Activated T-cell treated with anti-CD3 and anti-CD28 coated beads, Interleukin-2, amount 50 U/mL, for 4 hours (primary cell): ENCODE data around the gene CAVIN2. TPM values are rescaled to one million over a fixed set of nuclear protein-coding genes. Genes with fewer than 3 reads are reported as not detected.

Experiments used
- ATAC-seq, 2 donors: fragments of 200-7000 bp; cut with Tn5 transposase; one replicate each; pipeline ENCODE4 v1.10.0; 2021
- DNase-seq: peaks from one replicate; pipeline ENCODE4 v3.0.0-alpha.2; 2020
- H3K27me3 Mint-ChIP-seq: one replicate; pipeline ENCODE4 v1.8.0; 2021; ENCODE audit warnings: low read depth, mixed read lengths
- H3K36me3 Mint-ChIP-seq: one replicate; pipeline ENCODE4 v1.8.0; 2022; ENCODE audit warnings: mixed read lengths; ENCODE audit not compliant: insufficient read depth
- H3K4me1 Mint-ChIP-seq: one replicate; pipeline ENCODE4 v1.8.0; 2021; ENCODE audit warnings: low read depth, mixed read lengths
- H3K4me3 Mint-ChIP-seq: one replicate; pipeline ENCODE4 v1.8.0; 2021; ENCODE audit warnings: mild to moderate bottlenecking, moderate library complexity, mixed read lengths
- H3K9me3 Mint-ChIP-seq: one replicate; pipeline ENCODE4 v1.8.0; 2021; ENCODE audit warnings: mixed read lengths
- total RNA-seq, 3 donors: library from RNA; stranded (reverse); gene quantifications; one replicate each; pipeline ENCODE4 v1.2.1, GENCODE V29; 2021

The CAVIN2 gene
- total RNA-seq, 3 donors from 2014 or later, result 0.08 to 0.38 (median 0.33) TPM

GRCh38 chr2:191875859-191876258 is 29.0 kb upstream of the CAVIN2 start:
- DNase-seq (no peak), ATAC-seq (no peak)
- Mint-ChIP-seq H3K9me3 (no peaks in the 10 kb centered on the region), H3K27me3 (no peaks in the 10 kb centered on the region), H3K4me3 (no peak overlapping the region), H3K36me3 (no peaks in the 10 kb centered on the region), H3K4me1 (no peaks in the 10 kb centered on the region)

DNA sequence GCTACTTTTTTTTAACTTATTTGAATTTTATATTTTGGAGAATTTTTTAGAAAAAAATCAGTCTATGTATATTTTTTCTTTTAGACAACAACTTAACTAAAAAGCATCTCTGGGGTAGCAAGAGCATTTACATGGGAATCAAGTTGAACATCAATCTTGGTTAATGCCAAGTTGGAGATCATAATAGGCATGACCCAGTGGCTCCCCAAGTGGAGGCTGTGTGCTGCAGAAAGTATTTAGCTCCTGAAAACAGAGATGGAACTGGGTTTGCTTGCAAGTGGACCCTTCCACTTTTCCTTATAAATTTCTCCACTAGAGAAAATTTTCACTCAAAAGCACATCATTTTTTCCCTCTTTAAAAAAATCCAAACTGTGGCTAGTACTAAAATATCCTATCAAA is 23.9 kb upstream of the CAVIN2 start:
- Mint-ChIP-seq H3K4me3 (no peak overlapping the region), H3K4me1 (no peaks in the 10 kb centered on the region)

DNA sequence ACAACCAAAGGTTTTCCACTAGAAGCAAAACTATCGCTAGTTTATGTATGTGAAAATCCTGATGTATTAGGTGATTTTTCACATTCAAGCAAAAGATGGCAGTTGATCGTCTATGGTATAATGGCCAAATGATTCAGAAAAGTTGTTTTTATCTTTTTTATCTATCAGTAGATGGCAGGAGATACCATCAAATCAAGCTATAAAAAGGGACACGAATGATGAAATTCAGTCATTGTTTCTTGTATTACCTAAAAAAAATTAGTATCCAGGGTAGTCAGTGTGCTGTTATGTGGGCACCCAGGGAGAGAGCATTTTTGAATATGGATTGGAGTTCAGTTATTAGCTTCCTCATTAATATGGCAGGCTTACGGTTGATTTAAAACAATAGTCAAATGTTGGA is 22.9 kb upstream of the CAVIN2 start:
- ATAC-seq, result no peak
- Mint-ChIP-seq H3K9me3 (no peaks in the 10 kb centered on the region), H3K4me1 (no peaks in the 10 kb centered on the region), H3K4me3 (no peak overlapping the region), H3K27me3 (peaks cover 13% of the 10 kb centered on the region), H3K36me3 (no peaks in the 10 kb centered on the region)
- no peak for DNase-seq

More for the DNA sequence above, 23.9 kb upstream of the CAVIN2 start:
- Mint-ChIP-seq H3K9me3 (no peaks in the 10 kb centered on the region), H3K36me3 (no peaks in the 10 kb centered on the region), H3K27me3 (peaks cover 10% of the 10 kb centered on the region)
- no peak for ATAC-seq
- no peak for DNase-seq

GRCh38 chr2:191869178-191869577 is 22.3 kb upstream of the CAVIN2 start:
- no peak for DNase-seq
- ATAC-seq, result no peak
- H3K4me1 Mint-ChIP-seq, result no peaks in the 10 kb centered on the region

DNA sequence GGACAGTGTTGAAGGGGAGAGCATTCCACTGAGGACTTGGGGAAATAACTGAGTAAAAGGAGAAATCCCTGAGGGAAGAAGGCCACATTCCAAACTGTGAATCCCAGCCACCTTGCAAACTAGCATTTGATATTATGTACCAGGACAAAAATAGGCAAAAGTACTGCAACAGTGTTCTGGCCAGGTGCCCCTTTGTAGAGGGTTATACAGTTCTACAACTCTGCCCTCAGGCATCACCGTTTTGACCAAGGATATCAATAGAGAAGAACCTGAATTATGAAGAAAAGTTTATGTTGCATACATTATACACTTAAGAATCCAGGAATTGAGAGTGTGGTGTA is 20.6 kb upstream of the CAVIN2 start:
- DNase-seq (no peak), ATAC-seq (no peak)
- peaks cover 18% of the 10 kb centered on the region for H3K27me3 Mint-ChIP-seq
- no peaks in the 10 kb centered on the region for H3K4me1 Mint-ChIP-seq
- H3K9me3 Mint-ChIP-seq, result no peaks in the 10 kb centered on the region
- no peaks in the 10 kb centered on the region for H3K36me3 Mint-ChIP-seq
- H3K4me3 Mint-ChIP-seq, result no peak overlapping the region

More at GRCh38 chr2:191869178-191869577, 22.3 kb upstream of the CAVIN2 start:
- Mint-ChIP-seq H3K9me3 (no peaks in the 10 kb centered on the region), H3K36me3 (no peaks in the 10 kb centered on the region), H3K27me3 (peaks cover 14% of the 10 kb centered on the region), H3K4me3 (no peak overlapping the region)

- no peaks in the 10 kb centered on the region for H3K4me1 Mint-ChIP-seq
- no peak overlapping the region for H3K4me3 Mint-ChIP-seq
- DNase-seq, result no peak
- no peak for ATAC-seq
- peaks cover 19% of the 10 kb centered on the region for H3K27me3 Mint-ChIP-seq
- no peaks in the 10 kb centered on the region for H3K36me3 Mint-ChIP-seq
- no peaks in the 10 kb centered on the region for H3K9me3 Mint-ChIP-seq
These were observed 20.0 kb upstream of the CAVIN2 start for GRCh38 chr2:191866675-191867506.

- Mint-ChIP-seq H3K4me1 (no peaks in the 10 kb centered on the region), H3K4me3 (no peak overlapping the region), H3K36me3 (no peaks in the 10 kb centered on the region), H3K9me3 (no peaks in the 10 kb centered on the region), H3K27me3 (peaks cover 23% of the 10 kb centered on the region)
- no peak for DNase-seq
- no peak for ATAC-seq
These were observed 19.3 kb upstream of the CAVIN2 start for GRCh38 chr2:191866195-191866594.

GRCh38 chr2:191864628-191865374 is 17.9 kb upstream of the CAVIN2 start:
- Mint-ChIP-seq H3K27me3 (peaks cover 24% of the 10 kb centered on the region), H3K4me1 (no peaks in the 10 kb centered on the region), H3K36me3 (no peaks in the 10 kb centered on the region), H3K9me3 (no peaks in the 10 kb centered on the region), H3K4me3 (no peak overlapping the region)
- DNase-seq, result no peak
- no peak for ATAC-seq

GRCh38 chr2:191863988-191864387 is 17.1 kb upstream of the CAVIN2 start:
- ATAC-seq, result no peak
- no peaks in the 10 kb centered on the region for H3K9me3 Mint-ChIP-seq
- H3K4me1 Mint-ChIP-seq, result no peaks in the 10 kb centered on the region
- H3K36me3 Mint-ChIP-seq, result no peaks in the 10 kb centered on the region
- DNase-seq, result no peak
- peaks cover 19% of the 10 kb centered on the region for H3K27me3 Mint-ChIP-seq
- H3K4me3 Mint-ChIP-seq, result no peak overlapping the region

DNA sequence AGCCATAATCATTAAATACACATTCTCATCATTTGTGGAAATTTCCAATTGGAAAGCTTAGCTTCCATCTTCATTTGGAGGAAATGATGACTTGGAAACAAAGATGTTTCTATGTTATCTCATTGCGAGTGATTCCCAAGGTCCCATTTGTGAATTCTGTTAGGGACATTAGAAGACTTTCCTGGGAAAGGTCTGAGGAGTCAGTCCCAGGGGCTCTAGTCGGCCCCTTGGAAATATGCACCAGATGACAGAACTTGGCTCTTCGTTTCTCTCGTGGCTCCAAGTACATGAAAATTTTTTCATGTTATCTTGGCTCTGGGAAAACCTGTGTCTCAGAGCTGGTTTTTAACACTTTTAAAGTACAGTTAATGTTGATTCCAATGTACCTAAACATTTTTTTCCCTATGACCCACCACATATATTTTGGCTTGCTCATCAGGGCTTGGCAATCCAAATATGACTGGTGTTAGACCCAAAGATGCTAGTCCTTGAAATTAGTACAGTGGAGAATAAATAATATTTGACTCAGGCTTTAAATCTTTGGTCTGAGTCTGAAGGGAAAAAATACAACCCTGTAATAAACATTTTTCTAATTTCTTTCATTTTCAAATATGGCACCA is 15.4 kb upstream of the CAVIN2 start:
- no peaks in the 10 kb centered on the region for H3K36me3 Mint-ChIP-seq
- no peak overlapping the region for H3K4me3 Mint-ChIP-seq
- peaks cover 14% of the 10 kb centered on the region for H3K27me3 Mint-ChIP-seq
- H3K4me1 Mint-ChIP-seq, result no peaks in the 10 kb centered on the region
- ATAC-seq, result no peak
- DNase-seq, result no peak
- H3K9me3 Mint-ChIP-seq, result no peaks in the 10 kb centered on the region

- ATAC-seq, result no peak
- no peak overlapping the region for H3K4me3 Mint-ChIP-seq
- DNase-seq, result no peak
- no peaks in the 10 kb centered on the region for H3K9me3 Mint-ChIP-seq
- no peaks in the 10 kb centered on the region for H3K4me1 Mint-ChIP-seq
- H3K36me3 Mint-ChIP-seq, result no peaks in the 10 kb centered on the region
- H3K27me3 Mint-ChIP-seq, result peaks cover 17% of the 10 kb centered on the region
These were observed 14.0 kb upstream of the CAVIN2 start for GRCh38 chr2:191860760-191861466.

DNA sequence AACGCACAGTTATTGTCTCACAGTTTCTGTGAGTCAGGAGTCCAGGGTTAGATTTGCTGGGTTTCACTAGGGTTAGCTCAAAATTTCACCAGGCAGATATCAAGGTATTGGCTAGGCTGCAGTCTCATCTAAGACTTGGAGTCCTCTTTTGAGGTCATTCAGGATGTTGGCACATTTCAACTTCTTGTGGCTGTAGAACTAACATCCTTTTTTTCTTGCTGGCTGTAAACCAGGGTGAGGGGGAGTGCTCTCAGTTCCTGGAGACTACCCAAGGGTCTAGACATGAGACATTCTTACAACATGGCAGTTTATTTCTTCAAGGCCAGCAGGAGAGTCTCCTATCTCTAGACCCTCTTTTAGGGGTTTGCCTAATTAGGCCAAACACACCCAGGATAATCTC is 12.8 kb upstream of the CAVIN2 start:
- H3K4me3 Mint-ChIP-seq, result no peak overlapping the region
- peaks cover 19% of the 10 kb centered on the region for H3K27me3 Mint-ChIP-seq
- no peak for DNase-seq

DNA sequence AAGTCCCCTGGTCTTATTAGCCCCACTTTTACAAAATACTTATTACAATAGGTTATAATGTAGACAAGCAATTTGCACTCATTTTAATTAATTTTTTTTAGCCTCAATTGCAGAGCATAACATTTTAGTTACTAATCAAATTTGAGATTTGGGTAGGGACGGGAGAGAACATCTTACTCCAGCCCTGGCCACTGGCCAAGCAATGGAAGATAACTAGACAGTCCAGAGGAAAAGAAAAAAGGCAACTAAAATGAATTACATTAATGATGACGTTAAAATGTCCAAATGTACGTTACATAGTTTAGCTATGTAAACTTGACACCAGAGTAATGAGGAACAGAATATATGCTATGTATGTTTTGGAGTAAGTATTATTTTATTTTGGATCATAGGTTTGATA is 11.0 kb upstream of the CAVIN2 start:
- ATAC-seq (no peak), DNase-seq (no peak)
- Mint-ChIP-seq H3K4me3 (no peak overlapping the region), H3K27me3 (peaks cover 14% of the 10 kb centered on the region), H3K36me3 (no peaks in the 10 kb centered on the region), H3K4me1 (no peaks in the 10 kb centered on the region), H3K9me3 (no peaks in the 10 kb centered on the region)

More for the DNA sequence above, 12.8 kb upstream of the CAVIN2 start:
- H3K36me3 Mint-ChIP-seq, result no peaks in the 10 kb centered on the region
- no peak for ATAC-seq
- H3K4me1 Mint-ChIP-seq, result no peaks in the 10 kb centered on the region
- no peaks in the 10 kb centered on the region for H3K9me3 Mint-ChIP-seq

DNA sequence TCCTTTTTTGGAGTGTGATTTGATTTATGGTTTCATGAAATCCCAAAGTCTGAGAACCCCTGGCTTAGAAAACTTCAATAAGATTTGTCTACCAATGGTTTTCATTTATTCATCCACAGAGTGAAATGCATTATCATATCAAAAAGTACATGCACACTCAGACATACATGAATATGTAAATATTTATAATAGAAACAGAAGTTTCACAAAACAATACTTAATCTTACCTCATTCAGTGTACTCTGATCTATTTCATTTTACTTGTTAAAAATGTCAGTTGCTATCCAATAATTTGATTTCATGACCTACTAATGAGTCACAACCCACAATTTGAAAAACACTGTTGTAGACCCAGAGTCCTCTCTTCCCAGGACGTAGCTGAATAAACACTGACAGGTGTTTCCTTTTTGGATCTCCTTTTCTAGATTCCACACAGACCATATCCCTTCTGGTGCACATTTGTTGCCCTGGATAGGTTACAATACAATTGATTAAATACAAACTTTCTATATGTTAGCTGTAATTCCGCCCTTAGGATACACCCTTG is 10.4 kb upstream of the CAVIN2 start:
- Mint-ChIP-seq H3K4me3 (no peak overlapping the region), H3K9me3 (no peaks in the 10 kb centered on the region), H3K4me1 (no peaks in the 10 kb centered on the region), H3K36me3 (no peaks in the 10 kb centered on the region), H3K27me3 (peaks cover 14% of the 10 kb centered on the region)
- DNase-seq (no peak), ATAC-seq (no peak)
